Activated CD4-positive, CD25-positive, alpha-beta regulatory T cell (primary cell): ENCODE results near the gene CSF3.

Experiments used
- DNase-seq, 4 experiments: peaks; one replicate each; lab custom pipeline; 2025; lab: John Stamatoyannopoulos, UW

The CSF3 gene

DNA sequence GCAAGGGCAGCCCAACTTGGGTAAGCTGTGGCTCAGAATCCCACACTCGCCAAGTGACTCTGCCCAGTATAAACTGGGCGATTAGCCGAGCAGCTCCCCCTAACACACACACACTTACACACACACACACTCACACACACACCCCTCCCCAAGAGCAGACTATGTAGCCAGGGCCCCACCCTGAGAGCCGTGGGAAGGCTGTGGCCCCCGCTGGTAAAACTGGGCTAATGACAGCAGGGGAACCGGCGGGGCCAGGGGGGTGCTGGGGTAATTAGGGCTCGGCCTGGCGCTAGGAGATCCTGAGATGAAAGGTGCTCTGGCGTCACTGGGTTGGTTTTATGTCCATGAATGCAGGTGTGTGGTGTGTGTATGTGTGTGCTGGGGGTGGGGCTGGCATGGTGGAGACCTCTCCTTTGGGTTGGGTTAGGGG is 46.4 kb downstream of the CSF3 start:
- no peak for DNase-seq

DNA sequence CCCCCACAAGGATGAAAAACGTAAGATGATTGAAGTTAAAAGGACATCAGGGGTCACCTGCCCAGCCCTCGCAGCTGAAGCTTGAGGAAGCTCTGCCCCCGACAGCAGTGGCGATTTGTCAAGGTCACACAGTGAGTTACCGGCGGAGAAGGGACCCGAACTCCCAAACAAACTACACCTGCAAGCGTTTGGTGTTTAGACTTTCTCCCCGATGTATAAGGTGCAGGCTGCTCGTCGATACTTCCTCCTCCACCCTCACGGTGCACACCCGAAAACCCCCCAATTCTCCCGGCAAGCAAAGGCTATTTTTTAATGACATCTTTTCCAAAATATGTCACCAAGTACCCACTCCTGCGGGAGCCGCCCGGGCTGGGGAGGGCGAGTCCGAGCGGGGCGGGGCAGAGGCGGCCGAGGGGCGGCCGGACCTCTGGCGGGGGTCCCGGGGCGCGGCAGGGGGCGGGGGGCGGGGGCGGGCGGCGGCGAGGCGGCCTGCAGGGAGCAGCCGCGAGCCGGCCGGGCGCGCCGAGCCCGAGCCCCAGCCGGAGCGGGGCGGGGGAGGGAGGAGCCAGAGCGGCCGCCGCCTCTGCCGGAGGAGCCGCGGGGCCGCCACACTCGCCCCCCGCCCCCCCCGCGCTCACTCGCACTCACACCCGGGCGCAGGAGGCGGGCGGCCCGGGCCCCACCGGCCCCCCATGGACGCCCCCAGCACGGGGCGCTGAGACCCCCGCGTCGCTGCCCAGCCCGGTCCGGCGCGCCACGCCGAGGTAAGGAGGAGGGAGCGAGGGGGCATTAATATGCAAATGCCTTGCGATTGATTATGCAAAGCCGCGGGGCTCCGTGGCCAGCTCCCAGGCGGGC is 47.3 kb downstream of the CSF3 start, which contains the start of gene THRA:
THRA (plus strand) TSS at position 637 of the 858 bp plus-strand sequence. CDS start 11,524 bp downstream, outside the sequence.
- DNase-seq: peak; percentile 26 to 70 (median 49)

- no peak for DNase-seq
Observed at GRCh38 chr17:40063187-40063771, 48.0 kb downstream of the CSF3 start.

DNA sequence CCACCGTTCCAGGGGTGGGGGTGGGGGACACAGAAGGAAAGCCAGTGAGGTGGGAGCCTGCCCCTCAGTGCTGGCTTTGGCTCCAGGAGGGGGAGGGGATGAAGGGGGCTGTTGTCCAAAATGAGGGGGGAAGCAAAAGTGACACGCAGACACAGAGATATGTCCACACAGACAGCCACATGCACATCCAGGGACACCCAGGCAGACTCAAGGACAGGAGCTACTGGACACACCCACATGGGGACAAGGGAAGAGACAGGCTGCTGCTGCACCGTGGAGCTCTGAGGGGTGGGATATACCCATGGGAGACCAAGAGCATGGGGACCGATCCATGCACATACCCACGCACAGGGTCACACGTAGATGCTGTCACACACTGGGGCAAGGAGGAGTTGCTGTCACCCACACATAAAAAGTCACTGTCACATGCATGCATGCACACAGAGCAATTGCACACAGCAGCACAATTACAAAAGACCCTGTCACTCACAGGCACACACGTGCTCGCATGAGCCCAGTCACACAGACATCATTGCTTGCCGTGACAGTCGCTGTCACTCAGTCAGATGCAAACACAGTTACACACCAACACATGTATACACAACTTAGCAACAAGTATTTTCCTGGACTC is 48.8 kb downstream of the CSF3 start:
- no peak for DNase-seq

DNA sequence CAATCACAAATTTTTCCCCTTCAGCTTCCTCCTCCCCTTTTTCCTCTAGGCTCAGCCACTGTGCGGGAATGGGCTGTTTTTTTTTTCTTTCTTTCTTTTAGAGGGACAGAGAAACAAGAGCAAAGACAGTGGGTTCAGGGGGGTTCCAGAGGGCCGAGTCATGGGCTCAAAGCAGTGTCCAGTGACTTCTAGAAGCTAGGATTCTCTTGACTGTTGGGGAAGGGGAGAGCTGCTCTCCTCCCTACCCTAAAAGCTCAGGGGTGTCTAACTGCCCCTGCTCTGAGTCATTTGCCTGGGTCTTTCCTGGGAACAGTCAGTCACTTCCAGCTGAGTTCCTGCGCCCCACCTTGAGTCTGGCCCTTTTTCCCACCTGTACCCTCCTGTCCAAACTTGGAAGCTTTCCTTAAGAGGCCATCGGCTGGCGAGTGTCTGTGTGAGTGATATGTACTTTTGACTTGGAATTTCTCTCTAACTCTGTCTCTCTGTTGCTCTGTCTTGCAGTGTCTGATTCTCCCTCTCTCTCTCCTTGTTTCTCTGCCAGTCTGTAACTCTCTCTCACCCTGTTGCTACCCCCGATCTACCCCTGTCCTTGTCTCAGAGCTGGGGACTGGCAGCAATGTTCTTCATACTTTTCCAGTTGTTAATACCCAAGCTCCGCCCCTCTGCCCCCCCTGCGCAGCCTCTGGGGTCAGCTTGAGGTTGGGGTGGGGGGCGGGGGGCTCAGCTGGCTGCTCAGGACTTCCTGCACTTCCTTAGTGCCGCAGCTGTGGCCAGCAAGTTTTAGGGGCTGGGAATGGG is 49.9 kb downstream of the CSF3 start:
- DNase-seq: no peak

GRCh38 chr17:40065769-40066510 is 50.7 kb downstream of the CSF3 start:
- DNase-seq: no peak
